ENCODE data around the gene FAM174C.

The FAM174C gene

GRCh38 chr19:1256646-1257474 is 18.5 kb upstream of the FAM174C start:
- peak in 1 of 2 donors; percentile 20 for DNase-seq (ENCODE audit: low read depth in 2 of 2)
- TF ChIP-seq CTCF (IDR thresholded peaks at IDR 0.05; ENCODE audit: low read depth, low read length), result no peak
- H3K4me3 ChIP-seq (replicated peaks in 1 of 2; ENCODE audit: low read depth in 2 of 2, low read length in 2 of 2), result no peak overlapping the region

GRCh38 chr19:1257475-1258162 is 17.7 kb upstream of the FAM174C start:
- DNase-seq (ENCODE audit: low read depth in 2 of 2), result peak in 1 of 2 donors; percentile 9
- no peak overlapping the region for H3K4me3 ChIP-seq (replicated peaks in 1 of 2; ENCODE audit: low read depth in 2 of 2, low read length in 2 of 2)
- TF ChIP-seq CTCF (IDR thresholded peaks at IDR 0.05; ENCODE audit: low read depth, low read length), result no peak

GRCh38 chr19:1258163-1258492 is 17.2 kb upstream of the FAM174C start:
- TF ChIP-seq CTCF (IDR thresholded peaks at IDR 0.05; ENCODE audit: low read depth, low read length), result no peak
- no peak for DNase-seq (ENCODE audit: low read depth in 2 of 2)
- peak overlapping the region in 1 of 2 donors; percentile 8 for H3K4me3 ChIP-seq (replicated peaks in 1 of 2; ENCODE audit: low read depth in 2 of 2, low read length in 2 of 2)

GRCh38 chr19:1258707-1259205 is 16.6 kb upstream of the FAM174C start:
- no peak overlapping the region for H3K4me3 ChIP-seq (replicated peaks in 1 of 2; ENCODE audit: low read depth in 2 of 2, low read length in 2 of 2)
- peak; percentile 3 for TF ChIP-seq CTCF (IDR thresholded peaks at IDR 0.05; ENCODE audit: low read depth, low read length)
- DNase-seq (ENCODE audit: low read depth in 2 of 2), result no peak

GRCh38 chr19:1259206-1259875 is 16.0 kb upstream of the FAM174C start:
- no peak overlapping the region for H3K4me3 ChIP-seq (replicated peaks in 1 of 2; ENCODE audit: low read depth in 2 of 2, low read length in 2 of 2)
- peak; percentile 71 to 82 for DNase-seq (ENCODE audit: low read depth in 2 of 2)
- no peak for TF ChIP-seq CTCF (IDR thresholded peaks at IDR 0.05; ENCODE audit: low read depth, low read length)

GRCh38 chr19:1259876-1260748 is 15.2 kb upstream of the FAM174C start:
- H3K4me3 ChIP-seq (replicated peaks in 1 of 2; ENCODE audit: low read depth in 2 of 2, low read length in 2 of 2), result peak overlapping the region in 1 of 2 donors; percentile 2
- no peak for TF ChIP-seq CTCF (IDR thresholded peaks at IDR 0.05; ENCODE audit: low read depth, low read length)
- DNase-seq (ENCODE audit: low read depth in 2 of 2), result peak in 1 of 2 donors; percentile 48

Data from cardiac fibroblast (primary cell).